GM19468 (cell line): Measurements from ENCODE around the gene C2orf92.

Source experiments
- ATAC-seq: cut with Tn5 transposase; IDR thresholded peaks from one replicate; pipeline ENCODE4 v1.9.1; 2021; ENCODE audit warnings: mild to moderate bottlenecking, moderate library complexity, moderate number of reproducible peaks; ENCODE audit not compliant: unreplicated experiment; ENCODE audit errors: extremely low read depth

The C2orf92 gene

DNA sequence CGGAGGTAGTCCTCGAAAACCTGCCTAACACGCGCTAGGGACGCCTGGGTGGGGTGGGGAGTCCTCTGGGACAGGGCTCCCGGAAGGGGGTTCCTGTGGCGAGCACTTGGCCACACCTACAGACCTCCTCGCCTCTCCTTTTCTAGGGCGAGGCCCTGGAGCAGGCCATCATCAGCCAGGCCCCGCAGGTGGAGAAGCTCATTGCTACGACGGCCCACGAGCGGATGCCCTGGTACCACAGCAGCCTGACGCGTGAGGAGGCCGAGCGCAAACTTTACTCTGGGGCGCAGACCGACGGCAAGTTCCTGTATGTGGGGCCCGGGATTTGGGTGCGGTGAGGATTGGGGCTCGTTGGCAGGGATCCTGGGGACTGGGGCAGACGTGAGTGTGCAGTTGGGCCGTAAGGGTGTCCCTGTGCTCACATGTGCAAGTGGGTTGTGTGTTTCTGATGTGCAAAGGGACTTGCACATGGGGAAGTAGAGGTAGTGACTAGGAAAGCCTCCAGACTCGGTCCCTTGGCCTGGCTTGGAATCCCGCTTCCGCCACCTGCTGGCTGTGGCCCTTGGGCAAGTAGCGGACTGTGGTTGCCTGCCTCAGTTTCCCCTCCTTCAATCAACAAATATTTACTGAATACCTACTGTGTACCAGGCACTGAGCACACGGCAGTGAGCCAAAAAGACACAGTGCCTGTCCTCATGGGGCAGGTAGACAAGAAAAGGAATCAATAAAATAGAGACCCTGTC lies 55.6 kb downstream of the C2orf92 start:
- ATAC-seq = no peak

DNA sequence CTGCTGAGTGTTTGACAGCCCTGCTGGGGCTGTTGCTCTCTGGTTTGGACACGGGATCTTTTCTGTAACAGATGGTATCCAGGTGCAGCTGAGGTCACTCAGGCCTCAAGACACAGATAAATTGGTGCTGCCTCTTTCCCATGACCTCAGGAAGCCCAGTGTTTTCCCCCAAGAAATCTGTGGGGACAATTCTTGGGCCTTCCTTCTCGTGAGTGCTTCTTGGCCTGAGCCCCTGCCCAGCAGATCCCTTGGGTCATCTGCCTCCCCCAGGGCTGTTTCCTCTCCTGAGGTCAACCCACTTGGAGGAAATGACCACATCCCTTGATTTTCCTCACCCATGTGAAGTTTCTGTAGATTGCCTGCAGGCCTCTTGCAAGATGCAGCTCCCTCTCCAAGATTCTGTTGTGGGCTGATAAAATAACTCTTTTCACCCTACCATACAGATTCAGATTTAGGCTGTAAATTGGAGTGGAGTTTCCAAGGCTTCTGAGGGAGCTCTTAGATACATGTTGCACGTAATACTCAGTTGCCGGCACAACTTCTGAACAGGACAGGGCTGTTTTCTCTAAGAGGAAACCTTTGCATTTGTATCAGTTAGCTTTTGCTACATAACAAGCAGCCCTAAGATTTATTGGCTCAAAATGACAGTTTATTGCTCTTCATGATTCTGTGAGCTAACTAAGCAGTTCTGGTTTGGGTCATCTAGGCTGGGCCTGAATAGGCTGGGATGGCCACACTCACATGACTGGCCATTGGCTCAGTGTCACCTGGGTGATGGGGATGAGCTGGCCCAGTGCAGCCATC lies 57.0 kb downstream of the C2orf92 start:
- ATAC-seq = no peak

DNA sequence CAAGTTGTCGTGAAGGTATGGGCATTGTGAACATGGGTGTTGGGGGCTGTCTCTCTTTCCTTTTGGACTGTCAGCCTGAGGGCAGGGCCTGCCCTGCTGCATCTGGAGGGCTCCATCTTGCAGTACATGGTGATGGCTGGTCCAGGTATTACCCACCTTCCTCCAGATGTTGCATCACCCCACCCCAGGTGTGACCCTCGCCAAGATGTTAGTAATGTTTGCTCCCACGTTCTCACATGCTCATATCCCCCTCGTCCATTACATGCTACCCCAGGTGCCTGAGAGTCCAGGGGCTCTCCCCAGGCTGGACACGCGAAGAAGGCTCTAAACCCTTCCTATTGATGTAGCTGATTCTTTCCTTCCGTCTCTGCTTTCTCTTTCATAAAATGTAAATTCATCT lies 57.8 kb downstream of the C2orf92 start:
- no peak for ATAC-seq

DNA sequence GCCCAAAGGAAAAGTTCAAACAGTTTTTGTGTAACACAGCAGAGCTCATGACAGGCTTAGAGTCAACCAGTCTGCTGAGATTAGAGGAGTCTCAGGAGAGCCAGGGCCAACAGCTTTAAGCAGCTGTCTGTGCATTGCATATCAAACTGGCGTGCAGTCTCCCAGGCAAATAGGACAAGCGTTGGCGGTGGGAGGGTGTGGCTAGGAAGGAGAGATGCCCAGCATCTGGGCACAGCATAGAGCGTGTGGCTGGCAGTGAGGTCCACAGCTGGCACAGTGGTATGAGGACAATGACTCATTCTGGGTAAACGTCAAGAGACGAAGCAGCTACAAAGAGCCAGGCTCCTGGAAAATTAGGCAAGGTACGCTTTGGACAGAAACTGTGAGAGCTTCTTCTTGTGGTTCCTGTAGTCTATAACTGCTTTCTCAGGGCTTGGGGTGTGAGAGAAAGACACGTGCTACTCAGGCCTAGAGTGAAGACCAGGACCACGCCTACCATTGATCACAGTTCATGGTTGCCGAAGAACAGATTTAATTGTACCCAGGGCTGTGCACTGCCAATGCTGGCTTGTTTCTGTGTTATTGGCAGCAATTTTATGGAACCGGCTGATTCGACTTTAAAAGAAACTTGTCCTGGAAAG lies 58.7 kb downstream of the C2orf92 start:
- ATAC-seq = no peak

DNA sequence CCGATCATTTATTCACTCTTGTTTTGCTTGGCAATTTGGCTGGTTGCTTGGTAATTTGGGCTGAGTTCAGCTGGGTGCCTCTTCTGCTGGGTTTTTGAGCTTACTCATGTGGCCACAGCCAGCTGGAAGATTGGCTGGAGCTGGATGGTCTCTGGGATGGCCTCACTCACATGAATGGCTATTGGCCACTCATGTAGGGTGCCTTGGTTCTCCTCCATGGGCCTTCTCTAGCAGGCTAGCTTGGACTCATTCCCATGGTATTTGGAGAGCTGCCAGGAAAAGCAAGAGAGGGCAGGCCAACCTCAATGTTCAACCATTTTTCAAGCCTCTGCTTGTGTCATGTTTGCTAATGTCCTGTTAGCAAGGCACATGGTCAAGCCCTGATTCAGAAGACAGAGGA lies 60.7 kb downstream of the C2orf92 start:
- ATAC-seq = no peak

DNA sequence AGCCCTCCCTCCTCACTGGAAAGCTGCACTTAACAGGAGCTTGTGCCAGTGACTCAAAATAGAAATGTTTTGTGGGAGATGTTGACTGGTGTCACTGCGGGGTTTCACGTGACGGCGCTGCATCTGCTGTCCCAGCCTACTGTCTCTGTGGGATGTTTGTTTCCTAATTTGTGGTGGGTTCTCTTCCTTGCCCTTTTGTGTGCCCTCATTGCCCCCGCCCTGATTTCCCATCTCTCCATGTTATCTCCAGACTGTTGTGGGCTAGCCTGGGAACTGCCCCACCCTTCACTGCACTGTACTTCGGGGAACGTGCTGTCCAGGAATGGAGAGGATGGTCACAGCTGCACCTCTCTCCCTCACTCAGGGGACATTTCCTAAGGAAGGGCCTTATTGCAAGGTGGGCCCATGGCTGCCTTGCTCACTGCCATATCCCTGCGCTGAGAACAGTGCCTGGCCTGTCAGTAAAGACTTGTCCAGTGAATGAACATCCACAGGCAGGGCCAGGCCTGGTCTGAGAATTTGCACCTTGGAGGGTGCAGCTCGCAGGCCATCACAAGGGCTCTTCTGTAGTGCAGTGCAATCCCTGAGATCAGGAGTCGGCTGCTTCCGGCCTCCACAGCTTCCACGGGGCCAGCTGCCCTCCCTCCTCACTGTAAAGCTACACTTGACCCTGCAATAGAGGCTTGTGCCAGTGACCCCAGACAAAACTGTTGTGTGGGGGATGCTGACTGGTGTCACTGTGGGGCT lies 61.9 kb downstream of the C2orf92 start:
- no peak for ATAC-seq

DNA sequence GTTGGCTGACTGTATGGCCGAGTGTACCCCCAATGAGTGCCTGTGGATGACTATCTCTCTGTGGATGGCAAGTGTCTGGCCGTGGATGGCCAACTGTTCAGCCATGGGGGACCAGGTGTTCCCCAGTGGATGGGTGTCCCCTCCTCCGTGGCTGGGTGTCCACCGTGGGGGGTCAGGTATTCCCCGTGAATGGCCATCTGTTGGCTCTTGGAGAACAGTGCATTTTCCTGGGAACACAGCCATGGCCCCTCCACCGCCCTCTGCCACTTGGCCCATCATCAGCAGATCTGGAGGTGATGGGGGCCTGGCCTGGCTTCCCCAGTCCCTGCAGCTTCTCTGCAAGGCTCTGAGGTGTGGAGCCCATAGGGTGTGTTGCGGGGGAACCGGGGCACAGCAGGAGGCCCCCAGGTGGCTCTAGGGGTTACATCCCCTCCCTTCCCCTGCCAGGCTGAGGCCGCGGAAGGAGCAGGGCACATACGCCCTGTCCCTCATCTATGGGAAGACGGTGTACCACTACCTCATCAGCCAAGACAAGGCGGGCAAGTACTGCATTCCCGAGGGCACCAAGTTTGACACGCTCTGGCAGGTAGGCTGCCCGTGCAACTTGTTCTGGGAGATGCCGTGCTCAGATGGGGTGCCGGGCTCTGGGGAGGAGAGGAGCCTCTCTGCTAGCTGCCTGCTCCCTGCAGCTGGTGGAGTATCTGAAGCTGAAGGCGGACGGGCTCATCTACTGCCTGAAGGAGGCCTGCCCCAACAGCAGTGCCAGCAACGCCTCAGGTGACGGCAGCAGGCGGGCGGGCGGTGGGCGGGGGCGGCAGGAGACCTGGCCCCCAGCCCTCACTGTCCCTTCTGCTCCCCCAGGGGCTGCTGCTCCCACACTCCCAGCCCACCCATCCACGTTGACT lies 63.2 kb downstream of the C2orf92 start:
- ATAC-seq = no peak

DNA sequence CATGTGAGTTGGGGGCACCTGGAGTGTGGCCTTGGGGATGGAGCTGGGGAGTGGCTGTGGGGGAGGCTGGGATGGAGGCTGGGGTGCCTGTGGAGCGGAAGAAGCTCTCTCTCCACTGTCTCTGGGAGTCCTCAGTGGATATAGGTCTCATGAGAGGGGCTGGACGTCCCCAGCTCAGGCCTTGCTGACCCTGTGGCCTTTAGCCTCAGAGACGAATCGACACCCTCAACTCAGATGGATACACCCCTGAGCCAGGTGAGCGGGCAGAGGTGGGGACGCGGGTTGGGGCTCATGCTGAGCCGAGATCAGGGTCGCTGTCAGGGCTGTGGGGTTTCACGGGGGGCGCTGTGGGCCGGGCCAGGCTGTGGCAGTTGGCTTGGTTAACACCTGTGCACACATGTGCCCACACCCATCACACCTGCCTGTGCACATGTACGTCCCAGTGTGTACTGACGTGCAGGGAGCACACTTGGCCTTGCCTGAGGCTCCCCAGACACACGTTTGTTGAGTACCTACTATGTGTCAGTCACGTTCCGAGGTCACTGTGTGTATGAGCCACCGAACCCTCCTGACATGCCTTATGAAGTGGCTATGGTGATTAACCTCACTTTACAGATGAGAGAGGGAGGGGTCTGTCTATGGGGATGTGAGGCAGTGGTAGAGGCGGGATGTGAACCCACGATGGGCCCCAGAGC lies 64.0 kb downstream of the C2orf92 start:
- no peak for ATAC-seq

DNA sequence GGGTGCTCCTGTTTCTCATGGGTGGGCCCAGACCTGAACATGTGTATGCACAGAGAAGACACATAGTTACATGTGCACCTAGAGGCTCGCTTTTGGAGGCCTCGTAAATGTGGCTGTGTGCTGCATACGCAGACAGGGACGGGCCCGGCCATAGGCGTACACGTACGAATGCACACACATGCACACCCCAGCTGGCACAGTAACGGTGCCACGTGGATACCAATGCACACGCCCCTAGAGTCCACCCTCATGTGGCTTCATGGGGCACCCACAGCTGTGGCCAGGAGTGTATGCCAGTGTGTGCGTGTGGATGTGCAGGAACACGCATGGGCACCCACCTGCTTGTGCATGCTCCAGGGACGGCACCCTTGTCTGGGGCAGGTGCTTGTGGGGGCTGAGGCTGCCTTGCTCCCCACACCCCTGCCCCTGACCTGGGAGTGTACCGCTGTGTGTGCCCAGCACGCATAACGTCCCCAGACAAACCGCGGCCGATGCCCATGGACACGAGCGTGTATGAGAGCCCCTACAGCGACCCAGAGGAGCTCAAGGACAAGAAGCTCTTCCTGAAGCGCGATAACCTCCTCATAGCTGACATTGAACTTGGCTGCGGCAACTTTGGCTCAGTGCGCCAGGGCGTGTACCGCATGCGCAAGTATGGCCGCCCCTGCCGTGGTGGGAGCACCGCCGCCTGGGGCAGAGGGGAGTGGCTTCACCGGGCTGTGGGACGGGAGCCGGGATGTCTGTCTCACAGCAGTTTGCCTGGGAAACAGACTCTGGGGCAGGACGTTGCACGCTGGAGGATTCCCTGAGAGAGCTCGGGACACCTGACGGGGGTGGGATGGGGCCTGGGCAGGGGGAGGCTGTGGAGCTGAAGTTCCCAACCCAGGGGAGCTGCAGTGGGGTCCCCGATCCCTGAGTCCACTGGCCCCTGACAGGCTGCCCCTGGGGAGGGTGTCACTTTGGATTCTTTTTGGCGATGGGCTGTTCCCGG lies 64.8 kb downstream of the C2orf92 start:
- no peak for ATAC-seq

DNA sequence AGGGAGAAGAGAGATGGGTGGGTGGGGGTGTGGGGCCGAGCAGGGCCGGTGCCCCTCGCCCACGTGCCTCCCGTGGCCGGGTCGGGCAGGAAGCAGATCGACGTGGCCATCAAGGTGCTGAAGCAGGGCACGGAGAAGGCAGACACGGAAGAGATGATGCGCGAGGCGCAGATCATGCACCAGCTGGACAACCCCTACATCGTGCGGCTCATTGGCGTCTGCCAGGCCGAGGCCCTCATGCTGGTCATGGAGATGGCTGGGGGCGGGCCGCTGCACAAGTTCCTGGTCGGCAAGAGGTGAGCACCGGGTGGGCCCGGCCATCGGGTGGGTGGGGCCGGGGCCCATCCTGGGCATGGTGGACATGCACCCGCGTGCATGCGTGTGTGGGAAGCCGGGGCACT lies 65.6 kb downstream of the C2orf92 start:
- no peak for ATAC-seq

DNA sequence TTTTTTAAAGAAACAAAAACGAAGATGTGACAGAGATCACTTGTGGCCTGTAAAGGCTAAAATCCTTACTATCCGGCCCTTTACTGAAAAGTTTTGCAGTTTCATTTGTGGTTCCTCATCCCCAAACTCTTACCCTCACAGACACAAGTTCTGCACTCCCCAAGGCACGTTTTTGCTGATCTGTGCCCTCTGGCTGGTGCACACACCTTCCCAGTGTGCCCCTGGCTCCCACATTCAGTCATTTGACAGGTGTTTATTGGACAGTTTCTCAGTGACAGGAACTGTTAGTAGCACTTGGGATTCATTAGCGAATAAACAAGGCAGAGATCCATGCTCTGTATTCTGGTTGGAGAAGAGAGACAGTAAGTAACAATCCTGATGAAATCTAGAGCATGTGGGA lies 66.7 kb downstream of the C2orf92 start:
- ATAC-seq = no peak

DNA sequence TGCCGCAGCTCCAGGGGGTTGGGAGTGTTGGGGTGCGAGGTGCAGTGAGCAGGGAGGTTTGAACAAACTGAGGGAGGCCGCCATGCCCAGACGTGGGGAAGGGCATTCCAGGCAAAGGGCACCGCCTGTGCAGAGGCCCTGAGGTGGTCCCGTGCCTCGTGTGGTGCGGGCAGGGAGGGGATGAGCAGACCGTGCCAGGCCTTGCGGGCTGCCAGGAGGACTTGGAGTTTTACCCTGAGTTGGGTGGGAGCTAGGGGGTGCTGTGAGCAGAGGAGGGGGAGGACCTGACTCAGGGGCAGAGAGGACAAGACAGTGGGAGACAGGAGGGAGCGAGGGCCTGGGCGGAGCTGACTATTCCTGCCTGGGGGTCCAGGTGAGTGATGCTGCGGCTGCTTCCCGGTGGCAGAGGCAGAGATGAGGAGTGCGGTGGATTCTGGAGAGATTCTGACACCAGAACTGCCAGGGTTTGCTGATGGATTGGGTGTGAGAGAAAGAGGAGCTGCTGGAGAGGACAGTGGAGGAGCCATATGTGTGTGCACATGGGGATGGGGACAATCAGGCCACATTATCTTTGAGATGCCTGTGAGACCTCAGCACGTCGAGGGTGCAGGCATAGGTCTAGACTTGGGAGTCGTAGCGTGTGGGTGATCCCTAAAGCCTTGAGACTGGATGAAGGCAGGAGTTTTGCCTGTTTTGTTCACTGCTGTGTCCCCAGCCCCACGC lies 67.3 kb downstream of the C2orf92 start:
- ATAC-seq = no peak

DNA sequence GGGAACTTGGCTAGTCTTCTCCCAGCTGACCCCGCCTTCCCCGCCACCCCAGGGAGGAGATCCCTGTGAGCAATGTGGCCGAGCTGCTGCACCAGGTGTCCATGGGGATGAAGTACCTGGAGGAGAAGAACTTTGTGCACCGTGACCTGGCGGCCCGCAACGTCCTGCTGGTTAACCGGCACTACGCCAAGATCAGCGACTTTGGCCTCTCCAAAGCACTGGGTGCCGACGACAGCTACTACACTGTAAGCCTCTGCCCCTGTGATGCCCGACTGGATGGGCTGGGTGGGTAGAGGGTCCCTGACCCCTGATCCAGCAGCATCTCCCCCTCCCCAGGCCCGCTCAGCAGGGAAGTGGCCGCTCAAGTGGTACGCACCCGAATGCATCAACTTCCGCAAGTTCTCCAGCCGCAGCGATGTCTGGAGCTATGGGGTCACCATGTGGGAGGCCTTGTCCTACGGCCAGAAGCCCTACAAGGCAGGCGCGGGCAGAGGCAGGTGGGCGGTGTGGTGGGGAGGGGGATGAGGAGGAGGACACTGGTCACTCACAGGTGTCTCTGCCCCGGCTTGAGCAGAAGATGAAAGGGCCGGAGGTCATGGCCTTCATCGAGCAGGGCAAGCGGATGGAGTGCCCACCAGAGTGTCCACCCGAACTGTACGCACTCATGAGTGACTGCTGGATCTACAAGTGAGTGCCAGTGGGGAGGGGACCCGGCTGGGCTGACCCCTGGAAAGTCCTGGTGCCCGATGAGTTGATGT lies 68.1 kb downstream of the C2orf92 start:
- no peak for ATAC-seq

DNA sequence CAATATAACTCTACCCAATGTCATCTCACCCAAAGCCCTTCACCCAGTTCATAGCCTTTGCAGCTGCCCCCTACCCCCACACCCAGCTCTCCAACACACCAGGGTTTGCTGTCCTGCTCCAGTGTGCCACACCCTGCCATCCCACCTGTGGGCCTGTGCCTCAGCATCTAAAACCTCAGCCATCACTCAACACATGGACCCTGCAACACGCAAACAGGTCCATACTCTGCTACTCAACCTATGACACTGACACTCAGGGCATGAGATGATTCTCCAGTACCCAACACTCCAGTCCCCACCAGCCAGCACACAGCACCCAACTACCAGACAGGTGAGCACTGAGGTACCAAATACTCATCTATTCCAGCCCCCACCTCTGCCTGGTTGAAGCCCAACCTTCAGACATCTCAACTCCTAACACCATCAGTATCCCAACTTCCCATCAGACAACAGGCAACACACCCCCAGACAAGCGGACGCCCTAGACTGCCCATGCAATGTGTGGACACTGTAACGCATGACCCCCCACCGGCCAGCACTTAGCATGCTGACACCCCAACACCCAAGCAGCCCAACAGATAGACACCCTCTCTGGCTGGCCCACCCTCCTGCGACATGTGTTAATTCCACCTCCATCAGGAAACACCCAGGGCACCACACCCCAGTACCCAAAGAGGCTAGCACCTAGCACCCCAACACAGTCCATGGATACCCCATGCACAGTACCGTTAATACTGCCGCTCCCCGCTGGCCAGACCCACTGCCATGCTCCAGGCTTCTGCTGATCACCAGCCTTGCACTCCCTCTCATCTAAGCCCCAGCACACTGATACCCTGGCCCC lies 68.9 kb downstream of the C2orf92 start:
- no peak for ATAC-seq

DNA sequence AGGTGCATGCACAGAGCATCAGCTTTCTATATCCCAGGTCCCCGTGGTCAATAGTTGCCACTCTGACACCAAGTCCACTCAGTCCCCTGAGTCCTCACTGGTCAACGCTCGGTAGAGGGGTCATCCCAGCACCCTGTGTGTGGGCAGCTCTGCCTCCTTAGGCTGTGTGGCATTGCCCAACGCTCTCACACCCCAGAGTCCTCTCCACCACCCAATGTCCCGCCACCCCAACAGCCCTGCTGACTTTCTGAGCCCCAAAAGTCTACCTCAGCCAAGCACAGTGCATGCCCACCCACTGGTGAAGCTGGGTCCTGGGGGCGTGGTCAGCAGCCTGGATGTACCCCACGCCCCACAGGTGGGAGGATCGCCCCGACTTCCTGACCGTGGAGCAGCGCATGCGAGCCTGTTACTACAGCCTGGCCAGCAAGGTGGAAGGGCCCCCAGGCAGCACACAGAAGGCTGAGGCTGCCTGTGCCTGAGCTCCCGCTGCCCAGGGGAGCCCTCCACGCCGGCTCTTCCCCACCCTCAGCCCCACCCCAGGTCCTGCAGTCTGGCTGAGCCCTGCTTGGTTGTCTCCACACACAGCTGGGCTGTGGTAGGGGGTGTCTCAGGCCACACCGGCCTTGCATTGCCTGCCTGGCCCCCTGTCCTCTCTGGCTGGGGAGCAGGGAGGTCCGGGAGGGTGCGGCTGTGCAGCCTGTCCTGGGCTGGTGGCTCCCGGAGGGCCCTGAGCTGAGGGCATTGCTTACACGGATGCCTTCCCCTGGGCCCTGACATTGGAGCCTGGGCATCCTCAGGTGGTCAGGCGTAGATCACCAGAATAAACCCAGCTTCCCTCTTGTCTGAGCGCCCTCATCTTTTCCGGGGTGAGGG lies 69.7 kb downstream of the C2orf92 start:
- no peak for ATAC-seq
